HepG2 (cell line): ENCODE results near the gene DDR2. TPM values are rescaled to one million over a fixed set of nuclear protein-coding genes. Genes with fewer than 3 reads are reported as not detected.

Source experiments
- ATF6 ChIP-seq: sonication (generic); formaldehyde crosslinking; conservative IDR thresholded peaks from 2 replicates; pipeline ENCODE4 v1.4.0; 2020; ENCODE audit warnings: missing genetic modification reagents
- CEBPB ChIP-seq: IDR thresholded peaks from 2 replicates; pipeline ENCODE4 v1.6.1; 2011; ENCODE audit warnings: low read depth, low read length, improper control_type of control experiment, borderline replicate concordance
- EED ChIP-seq: sonication (generic); formaldehyde crosslinking; IDR thresholded peaks from 2 replicates; pipeline ENCODE4 v1.5.0; 2020; ENCODE audit warnings: mild to moderate bottlenecking, missing genetic modification reagents
- ELF1 ChIP-seq: sonication (generic); formaldehyde crosslinking; IDR thresholded peaks from 2 replicates; pipeline ENCODE4 v1.4.0; 2020; ENCODE audit warnings: missing genetic modification reagents
- ETV6 ChIP-seq: sonication (generic); formaldehyde crosslinking; conservative IDR thresholded peaks from 2 replicates; pipeline ENCODE4 v1.4.0; 2020; ENCODE audit warnings: missing genetic modification reagents
- HDAC2 ChIP-seq: sonication (generic); formaldehyde crosslinking; IDR thresholded peaks from 2 replicates; pipeline ENCODE4 v1.4.0; 2020; ENCODE audit warnings: missing genetic modification reagents
- HNF1B ChIP-seq: sonication (generic); formaldehyde crosslinking; IDR thresholded peaks from 2 replicates; pipeline ENCODE4 v1.5.1; 2020; ENCODE audit warnings: mild to moderate bottlenecking, moderate library complexity, missing genetic modification reagents
- HNRNPUL1 ChIP-seq: fragments of 200-400 bp; formaldehyde crosslinking; IDR thresholded peaks from 2 replicates; pipeline ENCODE4 v1.6.1; 2017; ENCODE audit warnings: low read depth, mild to moderate bottlenecking, low read length, moderate library complexity
- KLF11 ChIP-seq: IDR thresholded peaks from 2 replicates; pipeline ENCODE4 v1.6.1; 2016; ENCODE audit warnings: missing compliant biosample characterization
- RAD51 ChIP-seq: fragments of 450-650 bp; IDR thresholded peaks from 2 replicates; pipeline ENCODE4 v1.6.1; 2016; ENCODE audit warnings: borderline replicate concordance
- RARA ChIP-seq: IDR thresholded peaks from 2 replicates; pipeline ENCODE4 v1.6.1; 2016; ENCODE audit warnings: missing genetic modification reagents, missing compliant biosample characterization
- TARDBP ChIP-seq: sonication (generic); formaldehyde crosslinking; IDR thresholded peaks from 2 replicates; pipeline ENCODE4 v1.8.0; 2022; ENCODE audit warnings: mild to moderate bottlenecking, missing genetic modification reagents
- TBL1XR1 ChIP-seq: fragments of 150-350 bp; IDR thresholded peaks from 2 replicates; pipeline ENCODE4 v1.6.1; 2014; ENCODE audit warnings: borderline replicate concordance, low read length; ENCODE audit not compliant: partially characterized antibody
- THAP9 ChIP-seq: sonication (generic); formaldehyde crosslinking; IDR thresholded peaks from 2 replicates; pipeline ENCODE4; 2020; ENCODE audit warnings: missing genetic modification reagents, mild to moderate bottlenecking, borderline replicate concordance
- XBP1 ChIP-seq: sonication (generic); formaldehyde crosslinking; IDR thresholded peaks from 2 replicates; pipeline ENCODE4 v1.5.0; 2020; ENCODE audit warnings: missing genetic modification reagents
- ZBTB21 ChIP-seq: sonication (generic); formaldehyde crosslinking; IDR thresholded peaks from 2 replicates; pipeline ENCODE4 v1.4.0; 2020; ENCODE audit warnings: missing genetic modification reagents
- ZBTB37 ChIP-seq: sonication (generic); formaldehyde crosslinking; IDR thresholded peaks from 2 replicates; pipeline ENCODE4 v1.4.0; 2020; ENCODE audit warnings: mild to moderate bottlenecking, missing genetic modification reagents
- ZFP36 ChIP-seq: fragments of 150-350 bp; IDR thresholded peaks from 2 replicates; pipeline ENCODE4 v1.6.1; 2018; ENCODE audit warnings: borderline replicate concordance, low read length, low read depth; ENCODE audit not compliant: partially characterized antibody
- ZNF280B ChIP-seq: sonication (generic); formaldehyde crosslinking; IDR thresholded peaks from 2 replicates; pipeline ENCODE4 v1.5.0; 2020; ENCODE audit warnings: missing genetic modification reagents, mild to moderate bottlenecking, borderline replicate concordance
- ZNF337 ChIP-seq: sonication (generic); formaldehyde crosslinking; IDR thresholded peaks from 2 replicates; pipeline ENCODE4 v1.5.1; 2020; ENCODE audit warnings: missing genetic modification reagents, low read depth, mild to moderate bottlenecking, borderline replicate concordance
- ZNF44 ChIP-seq: sonication (generic); formaldehyde crosslinking; IDR thresholded peaks from 2 replicates; pipeline ENCODE4 v1.5.1; 2020; ENCODE audit warnings: mild to moderate bottlenecking, missing genetic modification reagents
- polyA plus RNA-seq, 8 experiments: library from polyadenylated mRNA; depleted of rRNA in 3 of 8; stranded (reverse) in 7 of 8; unstranded in 1 of 8; fragments of >200 nt; fragmentation: Illumina TruSeq in 4 of 8; extraction: Trizol in 4 of 8; gene quantifications; 2 replicates each; pipeline versions ENCODE4 v1.2.1 to v1.2.3, GENCODE V29; 2011 to 2016; ENCODE audit warnings: low read depth in 4 of 8, missing spikeins in 1 of 8, mixed read lengths in 1 of 8; ENCODE audit not compliant: insufficient read depth in 1 of 8
- total RNA-seq, 5 experiments: library from RNA; depleted of rRNA; stranded (reverse); fragments of >200 nt; fragmentation: Illumina TruSeq; extraction: Trizol; gene quantifications; 2 replicates each; pipeline ENCODE4 v1.2.3, GENCODE V29; 2016; ENCODE audit warnings: low read depth in 1 of 5

The DDR2 gene
- total and polyA plus RNA-seq, 2 of the 13 experiments (the other 11 are each of a cell fraction or from before 2014, with no cell fraction given), result 0.36 to 0.38 TPM

GRCh38 chr1:162753001-162753658, 120.9 kb downstream of the DDR2 start (continued):
- no peak for TF ChIP-seq TARDBP (CRISPR knock-in tag)
- no peak for TF ChIP-seq ZBTB37 (CRISPR knock-in tag)
- no peak for TF ChIP-seq ATF6 (CRISPR knock-in tag)
- TF ChIP-seq ZBTB21 (CRISPR knock-in tag), result no peak
- no peak for TF ChIP-seq ETV6 (CRISPR knock-in tag)
- TF ChIP-seq CEBPB, result no peak
- peak; percentile 36; the same call in 1 of the 2 replicates for TF ChIP-seq HDAC2 (CRISPR knock-in tag)
- no peak for TF ChIP-seq EED (CRISPR knock-in tag)
- TF ChIP-seq THAP9 (CRISPR knock-in tag), result no peak
- no peak for TF ChIP-seq RAD51
- no peak for TF ChIP-seq ZNF44 (CRISPR knock-in tag)
- no peak for TF ChIP-seq ZNF280B (CRISPR knock-in tag)
- no peak for TF ChIP-seq RARA
- no peak for TF ChIP-seq ZNF337 (CRISPR knock-in tag)
- no peak for TF ChIP-seq ELF1 (CRISPR knock-in tag)
- TF ChIP-seq KLF11 (CRISPR knock-in tag), result no peak
- 0 out of 2 replicates have a peak, but pooled peaks have one; percentile 15 for TF ChIP-seq HNF1B (CRISPR knock-in tag)
- TF ChIP-seq ZFP36, result no peak
- TF ChIP-seq XBP1 (CRISPR knock-in tag), result no peak
- no peak for TF ChIP-seq TBL1XR1
- TF ChIP-seq HNRNPUL1, result no peak
